ENCODE data around the gene PITHD1.
A peak's percentile ranks its signal among the peaks of the same experiment; 100 is the strongest.

Gene PITHD1

GRCh38 chr1:23798662-23799142, 20.5 kb downstream of the PITHD1 start:
- no peaks in the 10 kb centered on the region for H3K27me3 ChIP-seq (ENCODE audit: insufficient read depth, low read length, poor library complexity, severe bottlenecking)
- peaks cover 15% of the 10 kb centered on the region for H3K4me1 ChIP-seq (ENCODE audit: insufficient read depth, low read length, poor library complexity, severe bottlenecking)
- peaks cover under 1% of the 10 kb centered on the region; the same call in 1 of the 2 replicates for H3K79me2 ChIP-seq (ENCODE audit: insufficient read depth, low read length)
- H2AFZ ChIP-seq (ENCODE audit: low read length), result no peak overlapping the region
- H3K36me3 ChIP-seq (ENCODE audit: insufficient read depth, low read length), result peaks cover 16% of the 10 kb centered on the region; the same call in 1 of the 2 replicates
- H4K20me1 ChIP-seq (ENCODE audit: insufficient read depth, low read length, poor library complexity, severe bottlenecking), result peaks cover 12% of the 10 kb centered on the region
- TF ChIP-seq, protein P1, sequence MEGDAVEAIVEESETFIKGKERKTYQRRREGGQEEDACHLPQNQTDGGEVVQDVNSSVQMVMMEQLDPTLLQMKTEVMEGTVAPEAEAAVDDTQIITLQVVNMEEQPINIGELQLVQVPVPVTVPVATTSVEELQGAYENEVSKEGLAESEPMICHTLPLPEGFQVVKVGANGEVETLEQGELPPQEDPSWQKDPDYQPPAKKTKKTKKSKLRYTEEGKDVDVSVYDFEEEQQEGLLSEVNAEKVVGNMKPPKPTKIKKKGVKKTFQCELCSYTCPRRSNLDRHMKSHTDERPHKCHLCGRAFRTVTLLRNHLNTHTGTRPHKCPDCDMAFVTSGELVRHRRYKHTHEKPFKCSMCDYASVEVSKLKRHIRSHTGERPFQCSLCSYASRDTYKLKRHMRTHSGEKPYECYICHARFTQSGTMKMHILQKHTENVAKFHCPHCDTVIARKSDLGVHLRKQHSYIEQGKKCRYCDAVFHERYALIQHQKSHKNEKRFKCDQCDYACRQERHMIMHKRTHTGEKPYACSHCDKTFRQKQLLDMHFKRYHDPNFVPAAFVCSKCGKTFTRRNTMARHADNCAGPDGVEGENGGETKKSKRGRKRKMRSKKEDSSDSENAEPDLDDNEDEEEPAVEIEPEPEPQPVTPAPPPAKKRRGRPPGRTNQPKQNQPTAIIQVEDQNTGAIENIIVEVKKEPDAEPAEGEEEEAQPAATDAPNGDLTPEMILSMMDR (conservative IDR thresholded peaks at IDR 0.05; ENCODE audit: low read length), result peak; percentile 34; the same call in 1 of the 2 replicates
- TF ChIP-seq EZH2phosphoT487 (IDR thresholded peaks at IDR 0.05; ENCODE audit: borderline replicate concordance), result no peak
- H3K4me3 ChIP-seq (ENCODE audit: low read length, poor library complexity, severe bottlenecking), result peak overlapping the region; percentile 96
- H3K9me3 ChIP-seq (ENCODE audit: insufficient read depth, low read depth, low read length), result no peaks in the 10 kb centered on the region
- no peaks in the 10 kb centered on the region for H3F3A ChIP-seq (ENCODE audit: low read depth)
- no peaks in the 10 kb centered on the region for H3K9me2 ChIP-seq (replicated peaks; ENCODE audit: low read depth, low read length)
- H3K4me2 ChIP-seq (ENCODE audit: low read depth, low read length, poor library complexity, severe bottlenecking), result peak overlapping the region; percentile 98
- no peak overlapping the region for H3K9ac ChIP-seq (ENCODE audit: low read depth, low read length, poor library complexity, severe bottlenecking)

DNA sequence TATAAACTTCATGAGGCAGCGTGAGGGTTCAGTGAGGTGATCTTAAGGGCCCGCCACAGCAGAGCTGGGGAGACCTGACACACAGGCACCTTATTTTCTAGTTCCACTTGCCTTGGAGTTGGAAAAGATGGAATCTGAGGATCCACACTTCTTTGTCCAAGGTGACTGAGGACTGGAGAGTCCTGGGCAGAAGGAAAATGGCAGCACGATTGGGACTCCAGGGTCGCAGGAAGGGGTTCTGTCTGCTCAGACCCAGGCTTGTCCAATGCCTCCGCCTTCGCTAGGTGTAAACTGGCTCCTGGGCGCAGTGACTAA, 21.0 kb downstream of the PITHD1 start:
- H3K4me2 ChIP-seq (ENCODE audit: low read depth, low read length, poor library complexity, severe bottlenecking), result peak overlapping the region; percentile 98
- H3K27me3 ChIP-seq (ENCODE audit: insufficient read depth, low read length, poor library complexity, severe bottlenecking), result no peaks in the 10 kb centered on the region
- no peaks in the 10 kb centered on the region for H3K9me2 ChIP-seq (replicated peaks; ENCODE audit: low read depth, low read length)
- H3K4me1 ChIP-seq (ENCODE audit: insufficient read depth, low read length, poor library complexity, severe bottlenecking), result peaks cover 15% of the 10 kb centered on the region
- no peaks in the 10 kb centered on the region for H3K9me3 ChIP-seq (ENCODE audit: insufficient read depth, low read depth, low read length)
- H4K20me1 ChIP-seq (ENCODE audit: insufficient read depth, low read length, poor library complexity, severe bottlenecking), result peaks cover 12% of the 10 kb centered on the region
- TF ChIP-seq, protein P1 (conservative IDR thresholded peaks at IDR 0.05; ENCODE audit: low read length), result no peak
- no peak for TF ChIP-seq EZH2phosphoT487 (IDR thresholded peaks at IDR 0.05; ENCODE audit: borderline replicate concordance)
- no peak overlapping the region for H2AFZ ChIP-seq (ENCODE audit: low read length)
- H3K36me3 ChIP-seq (ENCODE audit: insufficient read depth, low read length), result peaks cover 15% of the 10 kb centered on the region; the same call in 1 of the 2 replicates
- H3F3A ChIP-seq (ENCODE audit: low read depth), result no peaks in the 10 kb centered on the region
- H3K4me3 ChIP-seq (ENCODE audit: low read length, poor library complexity, severe bottlenecking), result peak overlapping the region; percentile 96
- peak overlapping the region; percentile 97 for H3K9ac ChIP-seq (ENCODE audit: low read depth, low read length, poor library complexity, severe bottlenecking)
- H3K79me2 ChIP-seq (ENCODE audit: insufficient read depth, low read length), result no peaks in the 10 kb centered on the region; the same call in 1 of the 2 replicates

GRCh38 chr1:23799570-23800399, 21.6 kb downstream of the PITHD1 start:
- Histone ChIP-seq H3K9me2 (replicated peaks; ENCODE audit: low read depth, low read length) (no peaks in the 10 kb centered on the region), H2AFZ (ENCODE audit: low read length) (peak overlapping the region; percentile 80), H3F3A (ENCODE audit: low read depth) (no peaks in the 10 kb centered on the region), H3K79me2 (ENCODE audit: insufficient read depth, low read length) (no peaks in the 10 kb centered on the region; the same call in 1 of the 2 replicates), H3K27me3 (ENCODE audit: insufficient read depth, low read length, poor library complexity, severe bottlenecking) (no peaks in the 10 kb centered on the region), H3K4me1 (ENCODE audit: insufficient read depth, low read length, poor library complexity, severe bottlenecking) (peaks cover 15% of the 10 kb centered on the region), H3K4me2 (ENCODE audit: low read depth, low read length, poor library complexity, severe bottlenecking) (peak overlapping the region; percentile 98), H3K9ac (ENCODE audit: low read depth, low read length, poor library complexity, severe bottlenecking) (peak overlapping the region; percentile 97), H3K4me3 (ENCODE audit: low read length, poor library complexity, severe bottlenecking) (peak overlapping the region; percentile 96), H3K36me3 (ENCODE audit: insufficient read depth, low read length) (peaks cover 11% of the 10 kb centered on the region; the same call in 1 of the 2 replicates), H4K20me1 (ENCODE audit: insufficient read depth, low read length, poor library complexity, severe bottlenecking) (peaks cover 12% of the 10 kb centered on the region), H3K9me3 (ENCODE audit: insufficient read depth, low read depth, low read length) (no peaks in the 10 kb centered on the region)
- TF ChIP-seq, protein P1 (conservative IDR thresholded peaks at IDR 0.05; ENCODE audit: low read length), result no peak
- TF ChIP-seq EZH2phosphoT487 (IDR thresholded peaks at IDR 0.05; ENCODE audit: borderline replicate concordance), result no peak
